ENCODE measurements around the gene TMEM17. TPM values are rescaled to one million over a fixed set of nuclear protein-coding genes. Genes with fewer than 3 reads are reported as not detected.

Gene TMEM17
- total RNA-seq, 2 donors from 2014 or later: 2.3 to 3.3 TPM

GRCh38 chr2:62467475-62468321 is 38.3 kb downstream of the TMEM17 start:
- no peaks in the 10 kb centered on the region for H3K36me3 ChIP-seq (replicated peaks in 1 of 2; ENCODE audit: insufficient read depth in 1 of 2, low read depth in 2 of 2)
- TF ChIP-seq CTCF (IDR thresholded peaks at IDR 0.05) (no peak), POLR2A (IDR thresholded peaks at IDR 0.05) (no peak)
- H3K27ac ChIP-seq: peak overlapping the region in 1 of 4 donors; percentile 15
- DNase-seq: no peak
- WGBS, 2 donors: 57 to 63% methylated on average over 8 of the region's 8 CpGs
- no peak for ATAC-seq
- no peaks in the 10 kb centered on the region for H3K4me1 ChIP-seq
- no peaks in the 10 kb centered on the region for H3K9me3 ChIP-seq
- H3K27me3 ChIP-seq: no peaks in the 10 kb centered on the region
- intact Hi-C loops (cut with DNase I): no loop called here
- no peak overlapping the region for H3K4me3 ChIP-seq

- no peaks in the 10 kb centered on the region for H3K27me3 ChIP-seq
- no peak overlapping the region for H3K4me3 ChIP-seq
- H3K4me1 ChIP-seq: peaks cover 1% of the 10 kb centered on the region
- intact Hi-C loops (cut with DNase I): no loop called here
- DNase-seq (no peak), ATAC-seq (no peak)
- TF ChIP-seq POLR2A (IDR thresholded peaks at IDR 0.05) (no peak), CTCF (IDR thresholded peaks at IDR 0.05) (no peak)
- WGBS, 2 donors: 71 to 81% methylated on average over 6 of the region's 6 CpGs
- no peaks in the 10 kb centered on the region for H3K36me3 ChIP-seq (replicated peaks in 1 of 2; ENCODE audit: insufficient read depth in 1 of 2, low read depth in 2 of 2)
- H3K27ac ChIP-seq: peak overlapping the region in 1 of 4 donors; percentile 15
- H3K9me3 ChIP-seq: no peaks in the 10 kb centered on the region
Measured at GRCh38 chr2:62467100-62467474, 38.9 kb downstream of the TMEM17 start.

- WGBS, 2 donors: 83 to 100% methylated on average over 2 of the region's 2 CpGs
- Histone ChIP-seq H3K4me1 (peaks cover 7% of the 10 kb centered on the region), H3K9me3 (no peaks in the 10 kb centered on the region), H3K4me3 (no peak overlapping the region), H3K27me3 (no peaks in the 10 kb centered on the region), H3K36me3 (replicated peaks in 1 of 2; ENCODE audit: insufficient read depth in 1 of 2, low read depth in 2 of 2) (no peaks in the 10 kb centered on the region), H3K27ac (no peak overlapping the region)
- intact Hi-C loops (cut with DNase I): no loop called here
- ATAC-seq (no peak), DNase-seq (no peak)
- TF ChIP-seq CTCF (IDR thresholded peaks at IDR 0.05) (no peak), POLR2A (IDR thresholded peaks at IDR 0.05) (no peak)
Measured at GRCh38 chr2:62466503-62466854, 39.5 kb downstream of the TMEM17 start.

- no peaks in the 10 kb centered on the region for H3K27me3 ChIP-seq
- intact Hi-C loops (cut with DNase I): no loop called here
- H3K36me3 ChIP-seq (replicated peaks in 1 of 2; ENCODE audit: insufficient read depth in 1 of 2, low read depth in 2 of 2): no peaks in the 10 kb centered on the region
- no peaks in the 10 kb centered on the region for H3K9me3 ChIP-seq
- 79 to 80% methylated on average over 8 of the region's 8 CpGs for whole genome bisulfite sequencing, 2 donors
- no peak for TF ChIP-seq CTCF (IDR thresholded peaks at IDR 0.05)
- TF ChIP-seq POLR2A (IDR thresholded peaks at IDR 0.05): no peak
- no peak overlapping the region for H3K27ac ChIP-seq
- ATAC-seq (no peak), DNase-seq (no peak)
- H3K4me1 ChIP-seq: peaks cover 10% of the 10 kb centered on the region
- no peak overlapping the region for H3K4me3 ChIP-seq
Measured at GRCh38 chr2:62465741-62466502, 40.1 kb downstream of the TMEM17 start.
